Lung microvascular endothelial cell (primary cell): ENCODE data around the gene CDCA7. TPM values are rescaled to one million over a fixed set of nuclear protein-coding genes. Genes with fewer than 3 reads are reported as not detected.
"Not testable (repeated sequence)": the region's sequence is repeated elsewhere in the genome, so short reads cannot be mapped to it uniquely, and the experiment has no call there.

Source experiments
- DNase-seq, 2 donors: peaks; one replicate each; pipeline versions ENCODE4 v3.0.0 to v3.0.0-alpha.2; 2010; ENCODE audit warnings: low read depth in 2 of 2
- total RNA-seq: library from RNA; depleted of rRNA; stranded (reverse); fragments of >200 nt; gene quantifications from 2 replicates; pipeline ENCODE4 v1.2.1, GENCODE V29; 2014

The CDCA7 gene
- total RNA-seq: 1.8 and 3.9 TPM in 2 replicates

DNA sequence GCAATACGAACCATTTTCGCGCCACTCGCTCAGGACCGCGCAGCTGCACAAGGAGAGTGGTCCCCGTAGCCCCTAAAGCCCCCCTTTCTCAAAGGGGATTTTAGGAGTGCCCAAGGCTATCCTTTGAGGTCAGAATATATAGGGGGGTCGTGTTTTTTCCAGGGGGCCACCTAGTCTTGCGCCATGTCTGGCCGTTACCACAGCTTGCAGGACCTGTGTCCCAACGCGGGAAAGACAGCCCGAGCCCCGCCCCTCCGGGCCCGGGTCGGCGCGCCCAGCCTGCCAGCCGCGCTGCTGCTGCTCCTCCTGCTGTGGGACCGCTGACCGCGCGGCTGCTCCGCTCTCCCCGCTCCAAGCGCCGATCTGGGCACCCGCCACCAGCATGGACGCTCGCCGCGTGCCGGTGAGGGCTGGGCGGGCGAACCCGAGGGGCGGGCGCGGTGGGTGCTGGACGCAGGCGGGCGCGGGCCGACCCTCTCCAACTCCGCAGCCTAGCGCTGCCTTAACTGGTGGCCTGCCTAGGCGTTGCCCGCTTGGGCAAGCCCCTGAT lies at the start of gene CDCA7:
Gene CDCA7 (plus strand): TSS at position 291 of the 550 bp plus-strand sequence. CDS start 92 bp downstream, at position 383.
- peak; percentile 68 to 86 for DNase-seq

DNA sequence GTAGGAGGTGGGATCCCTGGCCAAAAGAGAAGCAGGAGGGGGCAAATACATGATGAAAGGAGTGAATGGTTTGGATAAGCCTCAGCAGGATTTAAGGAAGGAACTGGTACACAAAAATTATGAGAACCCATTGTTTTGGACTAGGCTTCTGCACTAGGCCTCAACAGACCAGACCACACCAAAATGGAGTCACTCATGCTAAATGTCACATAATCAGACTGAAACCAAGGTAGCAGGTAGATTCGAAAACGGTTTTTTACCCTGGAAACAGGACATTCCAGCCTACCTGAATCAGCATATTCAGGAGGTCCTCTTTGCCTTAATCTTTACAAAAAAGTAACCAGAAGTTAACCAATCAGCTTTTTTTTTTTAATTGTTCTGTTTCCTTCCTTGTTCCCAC lies 49.4 kb upstream of the CDCA7 start:
- DNase-seq: no peak

DNA sequence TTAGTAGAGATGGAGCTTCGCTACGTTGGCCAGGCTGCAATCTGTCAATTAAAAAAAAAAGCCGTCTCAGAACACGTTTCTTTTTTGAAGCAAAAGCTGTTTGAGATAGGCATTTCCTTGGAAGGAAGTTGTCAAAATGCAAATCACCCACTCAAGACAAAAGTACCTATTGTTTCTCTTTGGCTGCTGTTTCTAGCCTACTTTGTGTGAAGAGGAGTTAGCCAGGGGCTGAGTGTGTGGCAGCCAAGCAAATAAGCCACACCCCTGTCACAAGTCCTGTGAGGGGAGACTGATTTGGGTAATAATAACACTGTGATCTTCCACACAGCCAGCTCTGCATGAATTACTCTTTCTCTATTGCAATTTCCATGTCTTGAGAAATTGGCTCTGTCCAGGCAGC lies 47.4 kb upstream of the CDCA7 start:
- peak in 1 of 2 donors; percentile 48 for DNase-seq

DNA sequence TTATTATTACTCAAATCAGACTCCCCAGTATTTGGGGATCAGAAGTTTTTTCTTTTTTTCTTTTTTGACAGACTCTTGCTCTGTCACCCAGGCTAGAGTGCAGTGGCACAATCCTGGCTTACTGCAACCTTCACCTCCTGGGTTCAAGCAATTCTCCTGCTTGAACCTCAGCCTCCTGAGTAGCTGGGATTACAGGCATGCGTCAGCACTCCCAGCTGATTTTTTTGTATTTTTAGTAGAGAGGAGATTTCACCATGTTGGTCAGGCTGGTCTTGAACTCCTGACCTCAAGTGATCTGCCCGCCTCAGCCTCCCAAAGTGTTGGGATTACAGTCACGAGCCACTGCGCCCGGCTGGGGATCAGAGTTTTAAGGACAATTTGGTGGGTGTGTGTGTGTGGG lies 45.3 kb upstream of the CDCA7 start:
- not testable (repeated sequence) for DNase-seq

DNA sequence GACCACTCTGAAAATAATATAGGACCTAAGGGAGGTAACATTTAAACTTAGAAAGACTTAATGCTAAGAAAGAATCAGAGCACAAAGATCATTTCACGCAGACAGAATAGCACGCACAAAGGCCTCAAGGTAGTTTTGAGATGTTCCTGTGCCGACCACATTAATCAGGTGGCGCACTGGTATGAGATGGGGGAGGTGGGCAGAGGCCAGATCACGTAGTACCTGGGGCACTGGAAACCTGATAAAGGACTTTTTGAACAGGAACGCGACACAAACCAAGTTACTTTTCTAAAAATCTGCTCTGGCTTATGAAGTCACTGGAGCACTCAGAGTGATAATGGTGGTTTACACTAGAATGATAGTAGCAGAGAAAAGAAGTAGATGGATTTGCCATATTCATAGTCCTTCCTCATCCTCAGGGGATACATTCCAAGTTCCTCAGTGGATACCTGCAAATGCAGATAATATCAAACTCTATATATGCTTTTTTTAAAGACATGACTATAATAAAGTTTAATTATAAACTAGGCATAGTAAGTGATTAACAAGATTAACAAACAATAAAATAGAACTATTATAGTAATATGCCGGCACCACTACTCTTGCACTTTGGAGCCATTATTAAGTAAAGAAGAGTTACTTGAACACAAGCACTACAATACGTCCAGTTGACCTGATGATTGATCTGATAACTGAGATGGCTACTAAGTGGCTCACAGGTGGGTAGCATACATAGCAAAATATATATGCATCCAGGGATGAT lies 42.6 kb upstream of the CDCA7 start:
- DNase-seq: no peak

DNA sequence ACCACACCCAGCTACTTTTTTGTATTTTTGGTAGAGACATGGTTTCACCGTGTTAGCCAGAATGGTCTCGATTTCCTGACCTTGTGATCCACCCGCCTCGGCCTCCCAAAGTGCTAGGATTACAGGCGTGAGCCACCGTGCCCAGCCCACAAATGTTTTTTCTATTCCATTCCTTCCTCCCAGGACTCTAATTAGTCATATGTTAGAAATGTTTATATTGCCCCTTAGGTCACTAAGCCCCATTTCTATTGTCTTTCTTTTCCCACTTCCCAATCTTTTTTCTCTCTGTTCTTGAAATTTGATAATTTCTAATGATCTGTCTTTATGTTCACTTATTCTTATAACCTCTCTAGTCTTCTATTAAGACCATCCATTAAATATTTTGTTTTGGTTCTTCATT lies 31.3 kb upstream of the CDCA7 start:
- no peak for DNase-seq

DNA sequence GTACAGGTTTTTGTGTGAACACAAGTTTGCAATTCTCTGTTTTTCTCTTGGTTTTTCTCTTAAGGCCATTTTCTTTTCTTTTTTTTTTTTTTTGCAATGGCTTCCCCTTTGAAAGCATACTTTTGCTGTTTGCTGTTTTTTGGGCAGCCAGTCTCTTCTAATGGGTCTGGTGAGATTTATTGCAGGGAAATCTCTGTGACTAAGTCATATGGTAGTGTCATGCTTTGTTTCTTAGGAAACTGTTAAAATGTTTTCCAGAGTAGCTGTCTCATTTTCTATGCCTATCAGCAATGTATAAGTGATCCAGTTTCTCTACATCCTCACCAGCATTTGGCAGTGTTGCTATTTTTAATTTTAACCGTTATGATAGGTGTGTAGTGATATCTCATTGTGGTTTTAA lies 27.9 kb upstream of the CDCA7 start:
- DNase-seq: no peak

DNA sequence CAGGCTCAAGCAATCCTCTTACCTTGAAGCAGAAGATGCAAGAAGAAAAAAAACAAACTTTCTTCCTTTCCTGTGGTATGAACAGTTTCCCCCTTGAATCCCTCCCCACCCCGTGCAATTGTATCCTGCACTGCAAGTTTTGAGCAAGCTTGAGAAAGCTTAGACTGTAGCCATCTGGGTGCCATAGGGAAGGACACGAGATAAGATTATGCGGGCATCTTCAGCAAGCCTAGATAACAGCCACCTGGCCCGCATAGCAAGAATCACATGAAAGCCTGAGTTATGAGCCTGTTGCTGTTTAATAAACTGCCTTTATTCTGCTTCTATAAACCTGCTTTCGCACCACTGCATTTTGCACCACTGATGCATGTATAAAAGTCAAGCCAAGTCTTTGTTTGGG lies 27.3 kb upstream of the CDCA7 start:
- no peak for DNase-seq

DNA sequence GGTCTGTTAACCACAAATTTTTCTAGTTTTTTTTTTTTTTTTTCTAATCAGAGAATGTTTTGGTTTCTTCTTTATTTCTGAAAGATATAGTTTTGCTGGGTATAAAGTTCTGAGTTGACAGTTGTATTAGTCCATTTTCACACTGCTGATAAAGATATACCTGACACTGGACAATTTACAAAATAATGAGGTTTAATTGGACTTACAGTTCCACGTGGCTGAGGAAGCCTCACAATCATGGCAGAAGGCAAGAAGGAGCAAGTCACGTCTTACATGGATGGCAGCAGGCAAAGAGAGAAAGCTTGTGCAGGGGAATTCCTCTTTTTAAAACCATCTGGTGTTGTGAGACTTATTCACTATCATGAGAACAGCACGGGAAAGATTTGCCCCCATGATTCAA lies 21.7 kb upstream of the CDCA7 start:
- not testable (repeated sequence) for DNase-seq

DNA sequence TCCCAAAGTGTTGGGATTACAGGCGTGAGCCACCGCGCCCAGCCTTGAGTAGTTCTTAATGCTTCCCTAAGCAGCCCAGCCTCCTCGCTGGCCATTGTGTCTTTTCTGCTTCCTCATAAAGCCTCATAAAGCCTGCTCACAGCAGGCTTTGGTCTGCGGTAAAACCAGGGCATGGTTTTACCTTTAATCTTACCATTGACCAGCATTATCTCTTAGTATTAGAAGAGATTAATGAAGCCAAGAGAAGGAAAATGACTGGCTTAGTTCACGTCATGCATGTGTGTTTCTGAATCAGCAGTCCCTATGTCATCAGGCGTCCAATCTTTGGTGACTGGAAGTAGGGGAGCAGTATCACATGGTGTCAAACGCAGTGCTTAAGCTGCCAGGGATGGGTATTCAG lies 14.9 kb upstream of the CDCA7 start:
- DNase-seq: no peak

DNA sequence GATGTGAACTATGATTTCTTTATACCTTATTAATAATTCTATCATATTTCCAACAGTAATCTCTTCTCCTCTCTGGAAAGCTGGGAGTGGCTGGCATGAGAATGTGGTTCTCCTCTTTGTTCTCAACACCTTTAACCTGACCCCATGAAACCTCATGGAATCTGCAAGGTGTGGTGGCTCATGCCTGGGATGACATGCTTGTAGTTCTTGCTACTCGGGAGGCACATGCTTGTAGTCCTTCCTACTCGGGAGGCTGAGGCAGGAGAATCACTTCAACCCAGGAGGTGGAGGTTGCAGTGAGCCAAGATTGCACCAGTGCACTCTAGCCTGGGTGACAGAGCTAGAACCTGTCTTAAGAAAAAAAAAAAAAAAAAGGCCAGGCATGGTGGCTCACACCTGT lies 10.8 kb upstream of the CDCA7 start:
- DNase-seq: no peak

DNA sequence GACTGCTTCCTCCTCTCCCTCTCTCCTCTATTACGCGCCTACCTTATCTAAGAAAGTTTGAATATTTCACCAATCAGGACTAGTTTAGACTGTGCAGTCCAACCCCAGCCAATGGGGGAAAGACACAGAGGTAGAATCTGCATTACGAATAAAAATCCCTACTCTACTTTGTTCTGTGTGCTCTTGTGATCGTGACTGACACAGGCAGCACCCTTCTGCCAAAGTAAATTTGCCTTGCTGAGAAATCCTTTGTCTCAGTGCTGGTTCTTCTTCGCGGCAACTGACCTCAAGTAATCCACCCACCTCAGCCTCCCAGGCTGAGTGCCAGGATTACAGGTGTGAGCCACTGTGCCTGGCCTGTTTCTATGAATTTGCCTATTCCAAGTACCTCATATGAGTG lies 8.6 kb upstream of the CDCA7 start:
- no peak for DNase-seq

DNA sequence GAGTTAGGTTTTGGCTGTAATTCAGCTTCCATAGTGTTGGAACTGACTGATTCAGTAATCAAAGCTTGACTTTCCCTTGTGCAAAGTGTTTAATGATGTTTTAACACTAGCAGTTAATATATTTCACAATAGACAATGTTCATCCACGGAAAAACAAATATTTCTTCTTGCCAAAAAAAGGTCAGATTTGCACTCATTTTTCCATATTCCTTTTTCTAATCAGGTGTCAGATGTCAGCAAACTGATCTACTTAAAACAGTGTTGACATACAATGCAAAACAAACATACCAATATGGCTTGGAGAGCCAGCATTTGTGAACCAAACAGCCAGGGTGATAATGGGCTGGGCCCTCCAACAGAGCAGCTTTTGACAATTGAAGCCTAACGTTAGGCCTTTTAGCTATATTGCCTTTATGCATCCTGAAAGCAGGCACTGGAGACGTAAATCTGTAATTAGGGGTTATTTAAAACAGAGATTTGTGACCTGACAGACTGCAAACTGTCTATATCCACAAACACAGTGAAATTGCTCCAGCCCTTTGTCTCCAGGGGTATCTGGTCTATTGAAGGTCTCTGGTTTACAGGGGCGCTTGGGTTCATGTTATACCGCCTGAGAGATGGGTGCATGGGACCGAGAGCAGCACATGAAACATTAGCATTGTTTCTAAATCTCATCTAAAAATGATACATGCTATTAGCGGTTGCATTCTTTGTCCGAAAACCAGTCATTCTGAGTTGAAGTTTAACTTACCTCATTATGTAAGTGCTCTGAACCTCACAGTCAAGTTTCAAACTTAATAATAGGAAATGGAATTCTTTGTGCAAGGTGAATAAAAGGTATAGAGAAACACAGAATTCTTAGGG lies 7.1 kb upstream of the CDCA7 start:
- DNase-seq: no peak

DNA sequence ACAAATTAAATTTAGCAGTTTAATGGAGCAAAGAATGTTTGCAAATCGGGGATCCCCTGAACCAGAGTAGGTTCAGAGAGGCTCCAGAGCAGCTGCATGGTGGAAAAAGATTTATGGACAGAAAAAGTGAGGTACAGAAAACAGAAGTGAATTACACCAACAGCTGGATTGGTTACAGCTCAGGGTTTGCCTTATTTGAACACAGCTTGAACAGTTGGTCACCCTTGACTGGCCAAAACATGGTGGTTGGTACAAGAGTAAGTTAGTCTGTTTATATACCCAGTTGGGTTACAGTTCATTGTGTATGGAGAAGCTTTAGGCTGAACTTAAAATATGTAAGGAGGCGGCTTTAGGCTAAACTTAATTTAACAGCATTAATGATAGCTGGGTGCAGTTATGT lies 5.4 kb upstream of the CDCA7 start:
- DNase-seq: no peak

DNA sequence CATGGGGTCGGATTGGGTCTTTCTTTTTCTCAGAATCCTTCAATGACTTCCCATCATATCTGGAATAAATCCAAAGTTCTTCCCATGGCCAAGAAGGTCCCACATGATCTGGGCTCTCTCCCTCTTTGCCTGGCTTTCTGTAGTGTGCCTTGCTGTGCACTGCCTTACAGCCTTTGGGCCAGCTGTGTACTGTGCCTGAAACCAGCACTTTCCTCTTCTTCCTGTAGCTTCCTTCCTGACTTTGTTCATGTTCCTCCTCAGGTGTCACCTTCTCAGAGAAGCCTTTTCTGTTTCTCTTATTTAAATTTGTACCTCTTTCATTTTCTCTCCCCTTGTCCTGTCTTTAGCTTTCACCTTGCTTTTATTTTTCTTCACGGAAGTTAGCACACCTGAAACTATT lies 4.3 kb upstream of the CDCA7 start:
- no peak for DNase-seq

DNA sequence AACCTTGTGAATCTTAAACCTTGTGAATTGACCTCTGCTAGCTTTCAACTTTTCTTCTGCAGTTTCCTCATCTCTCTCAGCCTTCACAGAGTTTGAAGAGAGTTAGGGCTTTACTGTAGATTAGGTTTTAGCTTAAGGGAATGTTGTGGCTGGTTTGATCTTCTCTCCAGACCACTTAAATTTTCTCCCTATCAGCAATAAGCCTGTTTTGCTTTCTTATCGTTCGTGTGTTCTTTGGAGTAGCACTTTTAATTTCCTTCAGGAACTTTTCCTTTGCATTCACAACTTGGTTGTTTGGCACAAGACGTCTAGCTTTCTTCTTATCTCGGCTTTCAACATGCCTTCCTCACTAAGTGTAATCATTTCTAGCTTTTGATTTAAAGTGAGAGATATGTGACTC lies 2.8 kb upstream of the CDCA7 start:
- no peak for DNase-seq

DNA sequence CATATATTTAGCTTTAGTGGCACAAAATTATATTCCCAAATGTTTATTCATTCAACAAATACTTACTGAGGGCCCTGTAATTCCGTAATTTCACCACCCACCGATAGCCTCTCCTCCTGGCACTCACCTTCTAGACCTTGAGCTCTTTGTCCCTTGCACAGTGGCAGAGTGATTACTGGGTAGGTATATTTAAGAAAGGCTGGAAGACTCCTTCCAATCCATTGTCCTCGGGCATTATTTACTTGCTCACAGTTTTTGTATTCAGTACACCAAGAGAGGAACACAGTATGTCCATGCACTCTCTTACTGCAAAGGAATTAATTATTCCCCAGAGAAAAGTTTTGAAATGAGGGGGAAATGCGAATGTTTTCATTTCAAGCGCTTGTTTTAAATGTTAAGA lies 1.1 kb upstream of the CDCA7 start:
- DNase-seq: no peak

DNA sequence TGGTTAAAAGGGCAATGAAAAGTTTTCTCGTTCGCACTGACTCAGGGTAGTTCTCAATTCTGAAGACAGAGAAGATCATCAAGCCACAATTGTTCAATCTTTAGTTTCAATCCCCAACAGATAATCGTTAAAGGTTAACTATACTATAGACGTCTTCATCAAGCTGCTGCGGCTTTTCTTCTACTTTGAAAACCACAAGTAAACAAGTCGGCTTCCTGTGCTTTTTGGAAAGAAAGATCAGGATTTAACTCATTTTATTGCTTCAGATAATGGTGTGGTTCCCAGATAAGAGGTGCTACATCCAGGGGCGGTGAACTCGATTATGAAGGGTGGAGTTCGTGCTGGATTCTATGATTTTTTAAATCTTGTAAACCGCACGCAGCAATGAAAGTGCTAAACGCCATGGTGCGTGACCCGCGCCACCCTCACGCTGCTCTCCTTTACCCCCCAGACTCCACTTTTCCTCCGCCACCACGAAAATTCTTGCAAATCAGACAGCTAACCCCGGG lies 545 bp upstream of the CDCA7 start:
- DNase-seq: no peak

DNA sequence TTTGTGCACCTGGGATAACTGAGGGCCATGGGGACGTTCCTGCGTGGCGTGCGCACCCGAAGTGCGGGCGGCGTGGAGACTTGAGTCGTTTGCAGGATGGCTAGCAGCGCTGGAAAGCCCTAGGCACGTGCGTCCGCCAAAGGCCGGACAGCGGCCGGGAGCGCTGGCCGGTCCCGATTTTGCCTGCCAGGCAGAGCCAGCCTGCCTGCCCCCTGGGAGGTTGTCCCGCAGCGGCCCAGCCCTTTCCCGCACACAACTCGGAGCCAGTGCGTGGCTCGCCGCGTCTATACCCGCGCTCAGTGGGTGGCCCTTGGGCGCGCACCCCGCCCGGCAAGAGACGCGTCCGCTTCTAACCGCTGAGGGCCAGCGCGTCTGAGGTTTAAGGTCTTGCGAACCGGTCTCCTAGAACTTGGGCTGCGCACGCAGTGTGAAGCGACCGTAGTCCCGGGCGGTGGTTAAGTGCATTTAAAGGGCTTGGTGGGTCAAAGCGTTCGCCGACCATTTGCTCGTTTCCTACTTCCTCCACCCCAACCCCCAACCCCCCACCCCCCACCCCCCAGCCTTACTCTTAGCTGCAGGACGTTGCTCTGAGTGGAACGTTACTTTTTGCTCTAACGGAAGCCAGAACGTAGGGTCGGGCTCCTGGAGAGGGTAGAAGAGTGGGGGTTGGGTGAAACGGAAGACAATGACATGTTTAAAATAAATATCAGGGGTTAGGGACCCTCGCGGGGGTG lies 627 bp downstream of the CDCA7 start:
- peak; percentile 63 to 71 for DNase-seq

DNA sequence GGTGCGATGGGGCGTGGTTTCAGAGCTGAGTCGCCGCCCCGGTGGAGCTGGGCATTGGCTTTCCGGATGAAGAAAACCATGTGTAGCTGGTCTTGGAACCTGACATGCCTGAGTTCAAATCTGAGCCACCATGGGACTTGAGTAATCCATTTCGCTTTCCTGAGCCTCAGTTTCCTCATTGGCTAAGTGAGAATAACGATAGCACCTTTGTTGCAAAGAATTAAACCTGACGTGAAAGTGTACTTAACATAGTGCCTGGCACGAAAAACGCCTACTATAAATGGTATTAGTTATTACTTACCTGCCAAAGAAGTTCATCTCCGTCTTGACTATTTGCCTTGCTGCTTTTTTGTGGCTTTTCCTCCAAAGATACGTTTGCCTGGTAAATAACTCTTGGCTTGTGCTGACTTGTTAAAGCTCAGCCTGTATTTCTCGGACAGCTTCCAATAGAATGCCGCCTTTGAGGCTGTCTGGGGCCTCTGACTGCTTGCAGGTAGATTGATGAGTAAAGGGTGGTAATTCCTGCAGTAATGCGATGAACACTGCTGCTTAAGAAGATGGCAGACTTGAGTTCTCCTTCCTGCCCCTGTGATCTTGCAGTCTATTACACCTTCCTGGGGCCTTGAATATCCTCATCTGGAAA lies 1.3 kb downstream of the CDCA7 start:
- DNase-seq: peak in 1 of 2 donors; percentile 20

DNA sequence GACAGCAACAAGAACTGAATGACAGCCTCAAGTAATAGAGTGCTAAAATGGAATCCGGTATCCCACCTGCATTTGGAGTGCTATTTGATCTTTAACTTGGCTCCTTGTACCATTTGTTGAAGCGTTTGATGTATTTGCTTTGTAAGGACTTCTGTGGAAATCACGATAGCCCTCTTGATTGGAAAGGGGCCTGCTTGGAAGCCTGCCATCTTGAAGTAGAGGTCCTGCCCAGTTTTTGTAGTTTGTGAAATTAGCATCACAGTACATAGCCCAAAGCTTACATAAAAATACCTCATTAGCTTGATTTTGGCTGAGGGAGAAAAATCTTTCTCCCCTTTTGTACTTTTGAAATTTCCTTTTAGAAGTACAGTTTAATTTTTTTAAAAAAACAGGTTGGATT lies 2.7 kb downstream of the CDCA7 start:
- no peak for DNase-seq
